GM18861 (cell line): ENCODE results near the gene PARP4.
A peak's percentile ranks its signal among the peaks of the same experiment; 100 is the strongest.
"Not testable (repeated sequence)": the region's sequence is repeated elsewhere in the genome, so short reads cannot be mapped to it uniquely, and the experiment has no call there.

Source experiments
- ATAC-seq: cut with Tn5 transposase; IDR thresholded peaks from one replicate; pipeline ENCODE4 v1.9.1; 2021; ENCODE audit not compliant: unreplicated experiment

The PARP4 gene

DNA sequence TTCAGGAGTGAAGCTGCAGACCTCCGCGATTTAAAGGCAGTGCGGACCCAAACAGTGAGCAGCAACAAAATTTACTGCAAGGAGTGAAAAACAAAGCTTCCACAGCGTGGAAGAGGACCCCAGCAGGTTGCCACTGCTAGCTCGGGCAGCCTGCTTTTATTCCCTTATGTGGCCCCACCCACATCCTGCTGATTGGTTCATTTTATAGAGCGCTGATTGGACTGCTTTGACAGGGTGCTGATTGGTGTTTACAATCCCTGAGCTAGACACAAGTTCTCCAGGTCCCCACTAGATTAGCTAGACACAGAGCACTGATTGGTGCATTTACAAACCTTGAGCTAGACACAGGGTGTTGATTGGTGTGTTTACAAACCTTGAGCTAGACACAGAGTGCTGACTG is 6.3 kb downstream of the PARP4 start:
- ATAC-seq, result not testable (repeated sequence)

DNA sequence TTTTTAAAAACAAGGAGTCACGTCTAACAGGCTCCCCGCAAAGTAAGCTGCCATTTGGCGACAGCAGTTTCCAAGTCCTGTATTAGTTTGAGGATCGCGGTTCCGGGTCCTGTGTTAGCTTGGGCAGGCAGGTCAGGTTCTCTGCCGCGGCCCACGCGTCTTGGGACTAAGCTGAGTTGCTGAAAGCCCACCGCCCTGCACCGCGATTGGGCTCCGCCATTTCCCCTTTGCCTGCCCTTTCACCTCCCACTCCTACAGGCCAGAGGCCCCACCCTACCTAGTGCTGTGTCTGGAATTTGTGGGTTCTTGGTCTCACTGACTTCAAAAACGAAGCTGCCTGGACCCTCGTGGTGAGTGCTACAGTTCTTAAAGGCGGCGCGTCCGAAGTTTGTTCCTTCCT is 6.8 kb downstream of the PARP4 start:
- no peak for ATAC-seq

GRCh38 chr13:24505256-24505655 is 7.3 kb downstream of the PARP4 start:
- ATAC-seq, result no peak

- ATAC-seq, result no peak
Measured at GRCh38 chr13:24503379-24503696, 9.2 kb downstream of the PARP4 start.

GRCh38 chr13:24502533-24503378 is 9.8 kb downstream of the PARP4 start:
- ATAC-seq, result no peak

DNA sequence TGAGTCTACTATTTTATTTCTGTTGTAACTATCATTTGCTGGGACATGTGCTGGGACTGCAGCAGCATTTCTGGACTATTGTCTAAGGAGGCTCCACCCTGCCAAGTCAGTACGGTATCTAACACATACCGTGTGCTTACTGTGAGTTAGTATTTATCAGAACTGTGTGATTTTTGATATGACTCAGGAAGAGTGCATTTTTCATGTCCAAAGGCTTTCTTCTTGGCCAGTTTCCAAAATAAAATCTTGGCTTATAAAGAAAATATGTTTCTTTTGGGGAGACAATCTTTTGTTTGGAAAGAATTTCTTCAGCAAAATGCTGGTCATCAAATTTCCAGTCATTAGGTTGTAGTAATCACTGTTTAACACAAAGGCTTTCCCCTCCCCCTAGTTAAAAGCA is 11.6 kb downstream of the PARP4 start:
- no peak for ATAC-seq

GRCh38 chr13:24497742-24498141 is 14.8 kb downstream of the PARP4 start:
- ATAC-seq, result no peak

- not testable (repeated sequence) for ATAC-seq
Measured at GRCh38 chr13:24496295-24496694, 16.3 kb downstream of the PARP4 start.

GRCh38 chr13:24495151-24495729 is 17.3 kb downstream of the PARP4 start:
- no peak for ATAC-seq

DNA sequence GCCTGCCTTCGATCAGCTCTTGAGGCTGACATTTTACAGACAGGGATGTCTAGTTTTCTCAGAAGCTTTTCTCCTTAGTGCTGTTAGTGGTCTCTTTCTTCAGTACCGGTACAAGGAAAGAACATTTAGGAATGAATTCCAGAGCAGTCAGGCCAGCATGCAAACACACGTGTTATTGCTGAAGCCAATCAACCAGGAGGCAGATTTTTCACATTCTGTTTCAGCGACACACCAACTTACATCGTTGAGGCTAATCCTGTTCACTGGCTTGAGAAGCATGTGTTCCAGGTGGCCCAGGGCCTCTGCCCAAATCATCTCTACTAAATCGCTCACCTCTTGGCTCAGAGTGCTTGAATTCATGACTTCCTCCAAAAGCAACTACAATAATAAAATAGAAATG is 19.2 kb downstream of the PARP4 start:
- ATAC-seq, result no peak

DNA sequence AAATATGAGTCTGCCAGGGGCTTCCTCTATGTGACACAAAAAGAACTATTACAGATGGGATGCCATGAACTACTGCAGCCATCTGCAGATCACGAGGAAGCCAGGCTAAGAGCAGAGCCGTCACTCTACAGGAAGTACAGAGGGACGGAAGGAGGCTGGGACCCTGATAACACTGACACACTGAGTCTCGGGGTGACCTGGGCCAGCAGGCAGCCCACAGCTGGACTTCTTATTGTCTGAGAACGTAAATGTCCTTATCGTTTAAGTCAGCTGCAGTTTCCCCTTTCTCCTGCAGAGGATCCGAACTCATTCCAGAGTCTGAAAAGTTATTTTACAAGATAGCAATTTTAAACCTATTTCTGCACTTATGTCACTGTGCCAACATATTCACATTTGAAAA is 20.7 kb downstream of the PARP4 start:
- no peak for ATAC-seq

DNA sequence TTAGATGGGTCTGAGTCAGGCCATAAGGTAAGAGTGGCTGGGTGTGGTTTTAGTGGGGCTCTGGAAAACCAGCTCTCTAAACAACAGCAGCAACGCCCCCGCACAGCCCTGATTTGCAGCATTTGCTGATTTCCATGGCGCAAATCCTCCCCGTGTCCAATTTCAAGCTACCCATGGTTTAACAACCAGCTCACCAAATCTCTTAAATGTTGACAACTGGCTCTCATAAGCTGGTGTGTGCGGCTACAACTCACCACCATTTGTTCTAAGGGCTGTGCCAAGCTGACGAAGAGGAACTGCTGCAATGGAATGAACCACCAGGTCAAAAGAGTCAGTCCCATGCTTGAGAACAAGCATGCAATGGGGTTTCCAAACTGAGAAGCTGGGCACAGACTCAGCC is 22.9 kb downstream of the PARP4 start:
- ATAC-seq, result no peak

DNA sequence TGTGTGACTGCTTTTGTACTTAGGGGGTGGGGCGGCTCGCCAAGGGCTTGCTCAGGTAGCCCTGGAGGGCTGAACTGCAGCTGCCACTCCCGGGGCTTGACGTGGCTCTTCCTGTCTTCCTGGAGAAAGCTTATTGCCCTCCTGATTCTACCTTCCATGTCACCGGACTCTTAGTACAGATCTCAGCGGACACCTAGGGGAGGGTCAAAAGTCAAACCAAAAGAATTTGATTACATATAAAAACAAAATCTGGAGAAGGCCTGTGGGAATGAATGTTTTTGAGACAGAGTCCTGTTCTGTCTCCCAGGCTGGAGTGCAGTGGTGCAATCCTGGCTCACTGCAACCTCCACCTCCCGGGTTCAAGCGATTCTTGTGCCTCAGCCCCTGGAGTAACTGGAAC is 24.5 kb downstream of the PARP4 start:
- ATAC-seq, result not testable (repeated sequence)

DNA sequence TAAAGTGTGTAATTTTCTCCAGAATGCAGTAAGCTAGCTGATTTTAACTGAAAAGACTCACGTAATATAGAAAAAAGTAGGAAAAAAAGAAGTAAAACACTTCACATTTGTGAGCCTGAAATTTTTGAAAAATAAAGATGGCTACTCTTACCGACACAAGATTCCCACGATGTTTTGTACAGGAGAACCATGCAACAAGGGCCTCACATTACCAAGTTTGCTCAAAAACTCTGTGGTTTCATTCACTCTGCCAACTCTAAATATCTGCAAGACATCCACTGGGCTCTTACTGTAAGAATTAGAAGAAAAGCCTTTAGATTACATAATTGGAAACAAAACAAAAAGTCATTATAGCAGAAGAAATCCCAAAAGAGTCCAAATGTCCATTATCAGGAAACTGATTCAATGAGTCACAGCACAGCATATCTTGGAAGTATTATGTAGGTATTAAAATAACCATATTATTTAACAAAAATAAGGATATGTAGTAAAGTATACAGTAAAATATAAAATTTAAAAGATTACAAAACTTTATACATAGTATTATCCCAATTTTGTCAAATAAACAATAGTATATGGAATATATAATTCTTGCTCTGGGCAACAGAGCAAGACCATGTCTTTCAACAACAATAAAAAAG is 26.4 kb downstream of the PARP4 start:
- not testable (repeated sequence) for ATAC-seq

GRCh38 chr13:24473686-24474085 is 38.9 kb downstream of the PARP4 start:
- ATAC-seq, result no peak

GRCh38 chr13:24472129-24472528 is 40.4 kb downstream of the PARP4 start:
- ATAC-seq, result not testable (repeated sequence)

DNA sequence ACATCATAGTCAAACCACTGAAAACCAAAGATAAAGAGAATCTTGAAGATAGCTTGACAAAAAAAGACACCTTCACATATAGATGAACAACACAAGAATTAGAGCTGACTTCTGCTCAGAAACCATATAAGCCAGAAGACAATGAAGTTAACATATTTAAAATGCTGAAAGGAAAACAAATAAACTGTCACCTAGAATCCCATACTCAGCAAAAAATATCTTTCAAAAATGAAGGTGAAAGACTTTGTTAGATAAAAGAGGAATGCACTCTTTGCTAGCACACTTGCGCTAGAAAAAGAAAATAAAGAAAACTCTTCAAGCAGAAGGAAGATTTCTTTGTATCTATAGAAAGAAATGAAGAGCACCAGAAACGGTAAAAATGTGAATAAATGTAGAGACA is 49.5 kb downstream of the PARP4 start:
- no peak for ATAC-seq

- ATAC-seq, result no peak
Measured at GRCh38 chr13:24460256-24460655, 52.3 kb downstream of the PARP4 start.

GRCh38 chr13:24459726-24460125 is 52.9 kb downstream of the PARP4 start:
- no peak for ATAC-seq

DNA sequence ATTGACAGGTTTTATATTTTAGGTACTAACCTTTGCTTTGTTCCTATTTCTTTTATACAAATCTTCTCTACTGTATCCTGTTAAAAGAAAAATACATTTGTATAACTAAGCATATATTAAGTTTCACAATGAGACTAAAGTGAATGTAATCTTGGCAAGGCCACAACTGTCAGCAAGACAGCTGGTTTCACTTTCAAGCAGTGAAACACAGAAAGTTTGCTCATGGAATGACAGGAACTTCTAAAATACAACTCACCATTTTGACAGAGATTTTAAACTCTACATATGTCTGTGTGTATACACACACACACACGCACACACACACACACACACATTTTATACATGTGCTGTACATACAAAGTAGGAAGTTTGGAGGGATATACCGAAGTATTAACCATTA is 53.3 kb downstream of the PARP4 start:
- peak; percentile 82 for ATAC-seq

DNA sequence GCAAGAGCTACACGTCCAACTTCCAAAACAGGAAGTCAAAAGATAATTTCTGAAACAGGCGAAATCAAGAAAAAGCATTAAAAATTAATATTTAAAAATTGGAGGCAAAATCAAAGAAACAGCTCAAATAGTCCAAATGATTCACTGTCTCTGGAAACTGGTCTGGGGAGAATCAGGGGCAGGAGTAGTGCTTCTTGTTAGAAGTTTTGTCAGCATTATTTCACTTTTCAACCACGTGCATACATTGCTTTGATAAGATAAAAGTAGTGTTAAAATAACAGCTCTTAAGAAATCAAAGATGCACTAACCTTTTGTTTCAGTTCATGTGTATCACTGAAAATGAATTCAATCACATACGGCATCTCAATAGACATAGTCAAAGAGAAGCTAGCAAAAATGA is 53.8 kb downstream of the PARP4 start:
- no peak for ATAC-seq

- ATAC-seq, result no peak
Measured at GRCh38 chr13:24456396-24456795, 56.2 kb downstream of the PARP4 start.
